Cerebellar nuclear complex (tissue), 1 donor: ENCODE measurements around the gene PKD2L1.

Source experiments
- DNase-seq, 2 experiments: peaks; one replicate each; lab custom pipeline; 2025; lab: John Stamatoyannopoulos, UW

PKD2L1 gene

GRCh38 chr10:100356067-100357017, 26.3 kb upstream of the PKD2L1 start:
- DNase-seq: no peak

- DNase-seq: no peak
Measured at GRCh38 chr10:100355086-100355485, 25.1 kb upstream of the PKD2L1 start.

DNA sequence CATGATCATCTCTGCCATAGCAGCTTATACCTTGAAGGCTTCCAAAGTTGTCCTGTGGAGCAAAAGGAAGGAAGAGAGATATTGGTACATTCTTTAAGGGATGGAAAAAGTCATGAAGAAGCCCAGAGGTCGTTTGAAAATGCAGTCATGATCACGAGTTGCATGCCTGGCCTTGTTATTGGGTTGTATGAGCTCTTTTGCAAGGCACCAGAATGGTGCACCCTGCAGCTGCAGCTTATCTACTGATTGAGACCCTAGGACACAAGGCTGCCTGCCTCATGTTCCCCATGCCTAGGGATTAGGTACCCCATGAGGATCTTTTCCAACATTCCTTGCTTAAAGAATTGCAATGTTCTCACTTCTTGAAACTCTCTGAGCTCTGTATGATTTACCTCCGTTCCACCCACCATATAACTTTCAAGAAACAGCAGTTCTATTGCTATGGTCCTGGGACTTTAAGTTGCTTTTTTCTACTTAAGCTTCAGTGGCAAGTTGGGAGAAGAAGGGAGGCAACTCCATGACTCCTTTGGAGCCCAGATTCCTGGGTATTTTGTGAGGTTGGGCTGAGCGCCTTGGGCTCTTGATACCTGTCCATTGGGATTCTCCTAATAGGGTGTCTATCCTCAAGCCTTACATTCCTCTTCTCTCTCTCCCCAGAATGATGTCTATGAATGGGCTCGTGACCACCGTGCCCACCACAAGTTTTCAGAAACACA, 23.9 kb upstream of the PKD2L1 start:
- no peak for DNase-seq

DNA sequence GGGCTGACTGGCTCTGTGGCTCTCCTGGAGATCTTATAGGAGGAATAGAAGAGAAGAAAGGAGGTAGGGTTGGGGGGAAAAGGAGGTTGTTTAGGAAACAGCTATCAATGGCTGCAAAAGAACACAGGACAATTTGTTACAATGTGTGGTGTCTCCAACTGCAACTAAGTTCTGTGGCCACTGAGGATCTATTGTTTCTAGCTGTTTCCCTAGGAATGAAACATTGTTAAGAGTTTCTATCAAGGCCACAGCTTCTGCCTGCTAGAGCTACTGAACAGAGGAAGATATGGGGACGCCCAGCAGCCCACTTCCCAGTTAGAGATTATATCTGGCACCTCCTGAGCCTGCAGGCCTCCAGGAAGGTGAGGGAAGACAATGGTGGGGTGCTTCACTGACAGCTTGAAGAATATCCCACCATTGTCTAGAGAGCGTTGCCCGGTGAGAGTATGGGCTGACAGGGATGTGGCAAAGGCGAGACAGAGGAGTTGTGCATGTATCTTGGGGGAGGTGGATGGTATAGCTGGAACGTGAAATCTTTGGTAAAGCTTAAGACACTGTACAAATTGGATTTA, 21.0 kb upstream of the PKD2L1 start:
- DNase-seq: no peak

DNA sequence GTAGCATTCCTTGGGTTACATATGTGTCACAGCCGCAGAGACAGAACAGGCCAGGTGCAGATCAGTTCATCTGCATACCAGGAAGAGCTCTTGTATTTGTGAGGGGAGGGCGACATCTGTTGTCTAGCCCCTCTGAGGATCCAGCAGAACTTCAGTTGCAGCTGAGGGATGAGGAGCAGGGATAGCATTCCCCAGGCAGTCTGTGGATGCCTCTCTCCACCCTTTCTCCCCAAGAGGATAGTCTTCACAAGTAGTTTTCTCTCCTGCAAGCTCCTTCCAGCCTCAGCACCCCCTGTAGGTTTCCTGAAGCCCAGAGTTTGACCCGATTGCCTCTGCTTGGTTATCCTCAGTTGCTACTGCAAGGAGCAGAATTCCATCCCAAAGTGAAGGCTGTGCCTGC, 19.6 kb upstream of the PKD2L1 start:
- DNase-seq: no peak

DNA sequence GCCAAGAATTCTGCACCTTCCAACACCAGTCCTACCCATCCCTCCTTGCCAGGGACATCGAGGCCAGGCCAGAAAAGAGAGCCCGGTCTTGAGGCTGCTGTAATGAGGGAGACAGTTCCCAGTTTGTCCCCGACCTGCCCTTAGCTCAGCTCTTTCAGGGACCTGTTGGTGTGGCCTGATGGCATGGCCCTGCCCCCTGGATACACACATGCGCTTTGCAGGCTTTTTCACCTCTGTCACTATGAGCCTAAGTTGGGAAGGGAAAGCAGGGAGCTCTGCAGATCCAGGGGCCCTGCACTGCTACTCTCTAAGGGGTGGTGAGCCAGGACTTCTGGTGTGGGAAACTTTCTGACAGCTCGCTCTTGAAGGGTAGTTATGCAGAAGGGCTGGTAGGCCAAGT, 19.1 kb upstream of the PKD2L1 start:
- DNase-seq: no peak

DNA sequence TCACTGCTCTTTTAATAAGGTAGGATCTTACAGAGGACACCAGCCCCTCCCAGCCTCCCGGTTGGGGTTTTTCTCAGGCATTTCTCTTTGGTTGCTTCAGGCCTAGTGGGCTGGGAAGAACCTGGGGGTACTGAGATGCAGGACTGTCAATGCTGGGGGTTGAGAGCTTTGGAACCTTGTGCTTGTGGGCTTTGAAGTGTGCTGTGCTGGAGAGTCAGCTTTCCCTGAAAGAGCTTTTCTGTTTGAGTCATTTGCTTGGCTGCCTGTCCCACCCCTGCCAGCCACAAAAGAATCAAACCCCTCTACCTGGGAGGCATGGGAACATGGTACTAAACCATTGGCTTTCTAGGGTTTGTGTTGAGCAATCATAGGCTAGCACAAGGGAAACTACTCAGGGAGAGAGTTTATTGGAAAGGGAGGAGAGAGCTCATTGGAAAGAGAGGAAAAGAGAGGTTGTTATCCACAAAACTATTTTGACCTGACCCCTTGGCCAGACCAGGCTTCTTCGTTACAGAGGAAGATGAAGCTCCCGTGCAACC, 18.4 kb upstream of the PKD2L1 start:
- DNase-seq: no peak

DNA sequence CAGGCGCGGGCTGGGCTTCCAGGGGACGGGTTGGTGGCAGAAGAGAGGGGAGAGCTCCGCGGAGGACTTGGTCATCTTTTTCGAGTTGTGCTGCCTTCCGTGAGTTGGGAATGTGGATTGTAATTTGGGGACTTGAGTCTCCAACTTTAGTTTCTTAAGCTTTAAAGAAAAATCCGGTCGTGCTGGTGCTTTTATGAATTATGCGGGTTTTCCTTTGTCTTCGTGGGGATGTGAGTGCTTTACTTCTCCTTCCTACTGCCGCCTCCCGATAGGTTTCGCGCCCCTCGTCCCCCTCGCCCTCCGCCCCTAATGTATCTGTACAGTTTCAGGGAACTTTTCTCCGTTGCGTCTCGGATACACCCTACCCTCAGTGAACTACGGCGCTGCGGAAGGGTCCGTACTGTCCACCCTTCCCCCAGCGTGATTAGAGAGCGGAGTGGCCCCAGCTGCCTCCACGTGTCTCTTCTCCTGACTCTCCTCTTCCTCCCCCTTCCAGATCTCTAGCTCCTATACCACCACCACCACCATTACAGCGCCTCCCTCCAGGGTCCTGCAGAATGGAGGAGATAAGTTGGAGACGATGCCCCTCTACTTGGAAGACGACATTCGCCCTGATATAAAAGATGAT, 17.7 kb upstream of the PKD2L1 start:
- no peak for DNase-seq

DNA sequence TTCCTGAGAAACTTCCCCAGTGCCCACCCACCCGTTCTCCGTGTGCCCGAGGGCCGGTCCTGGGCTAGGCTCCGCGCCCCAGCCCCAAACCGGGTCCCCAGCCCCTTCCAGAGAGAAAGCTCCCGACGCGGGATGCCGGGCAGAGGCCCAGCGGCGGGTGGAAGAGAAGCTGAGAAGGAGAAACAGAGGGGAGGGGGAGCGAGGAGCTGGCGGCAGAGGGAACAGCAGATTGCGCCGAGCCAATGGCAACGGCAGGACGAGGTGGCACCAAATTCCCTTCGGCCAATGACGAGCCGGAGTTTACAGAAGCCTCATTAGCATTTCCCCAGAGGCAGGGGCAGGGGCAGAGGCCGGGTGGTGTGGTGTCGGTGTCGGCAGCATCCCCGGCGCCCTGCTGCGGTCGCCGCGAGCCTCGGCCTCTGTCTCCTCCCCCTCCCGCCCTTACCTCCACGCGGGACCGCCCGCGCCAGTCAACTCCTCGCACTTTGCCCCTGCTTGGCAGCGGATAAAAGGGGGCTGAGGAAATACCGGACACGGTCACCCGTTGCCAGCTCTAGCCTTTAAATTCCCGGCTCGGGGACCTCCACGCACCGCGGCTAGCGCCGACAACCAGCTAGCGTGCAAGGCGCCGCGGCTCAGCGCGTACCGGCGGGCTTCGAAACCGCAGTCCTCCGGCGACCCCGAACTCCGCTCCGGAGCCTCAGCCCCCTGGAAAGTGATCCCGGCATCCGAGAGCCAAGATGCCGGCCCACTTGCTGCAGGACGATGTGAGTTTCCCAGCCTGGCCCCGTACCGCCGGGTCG, 16.9 kb upstream of the PKD2L1 start, which contains the start of gene SCD:
Gene SCD, plus strand, starts transcription at position 469 of the 803 bp plus-strand sequence. Its CDS starts 272 bp downstream, at position 741.
- DNase-seq: peak in 1 of 2 experiments; percentile 48

GRCh38 chr10:100346351-100346764, 16.3 kb upstream of the PKD2L1 start:
- DNase-seq: no peak

DNA sequence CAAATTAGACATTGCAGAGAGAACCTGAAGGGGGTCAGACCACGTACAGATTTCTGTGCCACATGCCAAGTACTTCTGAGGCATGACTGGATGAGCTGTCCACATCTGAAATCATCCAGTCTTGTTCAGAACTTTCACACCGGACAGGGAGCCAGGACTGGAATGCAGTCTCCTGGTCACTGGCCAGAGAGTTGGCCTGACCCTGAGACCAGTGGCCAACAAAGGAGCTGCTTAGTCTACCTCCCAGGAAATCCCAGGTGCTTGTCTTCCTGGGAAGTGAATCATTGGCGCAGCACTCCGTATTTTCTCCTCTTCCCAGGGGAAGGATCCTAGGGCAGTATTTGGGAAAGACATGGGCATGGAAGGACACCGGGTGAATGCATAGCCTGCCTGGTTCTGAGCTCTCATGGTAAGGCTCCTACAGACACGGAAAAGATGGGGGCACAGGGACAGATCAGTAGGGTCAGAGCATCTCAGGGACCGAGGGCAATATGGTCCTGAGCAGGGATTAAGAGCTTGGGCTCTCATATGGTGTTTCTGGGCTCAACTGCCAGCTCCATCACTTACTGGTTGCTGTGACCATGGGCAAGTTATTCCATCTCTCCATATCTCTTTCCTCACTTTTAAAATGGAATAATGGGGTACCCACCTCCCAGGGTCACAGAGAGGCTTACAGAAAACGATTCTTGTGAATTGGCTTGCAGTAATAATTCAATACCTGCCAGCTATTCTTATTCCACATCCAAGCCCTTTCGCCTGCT, 15.7 kb upstream of the PKD2L1 start:
- DNase-seq: no peak

GRCh38 chr10:100344241-100344788, 14.3 kb upstream of the PKD2L1 start:
- DNase-seq: no peak

DNA sequence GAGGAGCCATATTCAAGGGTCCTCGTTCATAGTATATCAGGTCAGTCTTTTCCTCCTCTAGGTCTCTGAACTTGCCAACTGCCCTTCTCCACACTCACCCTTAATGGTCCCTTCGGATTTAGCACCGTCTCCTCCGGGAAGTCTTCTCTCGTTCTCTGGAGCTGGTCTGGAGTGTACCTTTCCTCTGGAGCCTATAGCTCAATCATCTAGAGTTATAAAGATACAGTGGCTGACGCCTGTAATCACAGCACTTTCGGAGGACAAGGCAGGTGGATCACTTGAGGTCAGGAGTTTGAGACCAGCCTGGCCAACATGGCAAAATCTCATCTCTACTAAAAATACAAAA, 12.6 kb upstream of the PKD2L1 start:
- no peak for DNase-seq

DNA sequence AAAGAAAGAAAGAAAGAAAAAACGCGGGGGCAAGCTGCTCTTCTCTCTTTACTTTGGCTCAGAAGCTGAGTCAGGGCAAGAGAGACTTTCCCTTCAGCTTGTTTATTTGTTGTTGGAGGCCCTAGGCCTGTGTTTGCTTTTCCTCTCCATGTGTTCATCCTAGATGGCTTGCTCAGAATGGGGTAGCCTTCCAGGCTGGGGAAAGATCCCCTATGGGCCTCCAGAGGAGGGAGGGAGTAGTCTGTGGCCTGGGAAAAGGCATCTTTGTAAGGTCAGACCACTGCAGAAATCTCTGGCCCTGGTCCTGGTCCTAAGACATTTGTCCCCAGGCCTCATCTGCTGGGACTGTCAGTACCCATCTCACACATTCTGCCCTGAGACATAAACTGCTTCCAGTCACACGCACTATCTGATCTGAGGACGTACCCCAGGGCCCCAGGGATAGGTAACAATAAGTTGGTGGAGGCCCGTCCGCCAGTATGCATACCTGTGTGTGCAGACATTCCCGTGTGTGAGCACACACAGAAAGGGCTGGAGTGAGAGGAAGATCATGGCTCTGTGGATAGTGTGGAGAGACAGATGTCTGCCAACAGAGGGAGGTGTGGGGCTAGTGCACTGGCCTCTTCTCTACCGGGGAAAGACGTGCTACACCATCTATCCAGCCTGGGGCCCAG, 12.1 kb upstream of the PKD2L1 start:
- no peak for DNase-seq

- DNase-seq: no peak
Measured at GRCh38 chr10:100340948-100341847, 11.2 kb upstream of the PKD2L1 start.

GRCh38 chr10:100339236-100339635, 9.2 kb upstream of the PKD2L1 start:
- DNase-seq: no peak

DNA sequence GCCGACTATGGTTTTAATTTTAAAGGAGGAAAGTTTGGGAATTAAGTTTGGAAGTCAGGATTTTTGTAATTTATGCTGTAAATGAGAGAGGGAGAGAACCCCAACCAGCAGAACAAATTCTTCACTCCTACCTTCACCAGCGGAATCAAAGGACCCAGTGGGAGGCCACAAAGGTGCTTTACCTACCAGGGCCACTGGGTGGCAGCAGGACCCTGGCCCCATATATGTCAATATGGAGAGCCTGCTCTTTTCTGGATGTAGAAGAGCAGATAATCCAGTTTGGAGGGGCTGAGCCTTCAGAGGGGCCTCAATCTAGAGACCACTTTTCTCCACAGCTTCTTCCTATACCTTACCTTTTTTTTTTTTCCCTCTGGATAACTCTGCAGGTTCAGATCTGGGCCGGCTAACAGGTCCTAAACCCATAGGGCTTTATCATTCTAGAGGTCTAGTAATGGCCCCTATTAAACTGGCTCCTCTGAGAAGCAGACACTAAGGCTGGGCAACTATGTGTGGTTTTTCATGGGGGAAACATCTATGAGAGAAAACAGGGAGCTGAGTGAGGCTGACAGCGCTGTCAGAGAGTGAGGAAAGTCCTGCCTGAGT, 8.5 kb upstream of the PKD2L1 start:
- peak in 1 of 2 experiments; percentile 16 for DNase-seq

DNA sequence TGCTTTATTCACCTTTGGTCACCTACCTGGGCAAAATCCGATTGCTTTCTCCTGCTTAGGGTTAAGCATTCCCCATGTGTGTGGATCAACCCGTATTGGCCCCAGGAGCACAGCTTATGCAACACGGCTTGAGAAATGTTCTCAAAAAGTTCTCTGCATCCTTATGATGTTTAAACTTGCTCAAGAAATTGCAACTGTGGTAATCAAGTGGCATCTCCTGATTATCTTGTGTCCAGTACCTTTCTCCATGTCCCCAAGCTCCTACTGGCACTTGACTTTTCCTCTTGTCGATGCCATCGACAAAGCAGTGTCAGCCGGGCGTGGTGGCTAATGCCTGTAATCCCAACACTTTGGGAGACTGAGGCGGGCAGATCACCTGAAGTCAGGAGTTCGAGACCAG, 4.7 kb upstream of the PKD2L1 start:
- DNase-seq: no peak
